Panc1 (cell line): ENCODE measurements around the gene MIA2. TPM values are rescaled to one million over a fixed set of nuclear protein-coding genes. Genes with fewer than 3 reads are reported as not detected.

Source experiments
- ATAC-seq: fragments of 200-7000 bp; cut with Tn5 transposase; 2 replicates; pipeline ENCODE4 v1.9.1; 2020; ENCODE audit warnings: mild to moderate bottlenecking, moderate library complexity
- BruUV-seq: library from RNA; stranded (reverse); fragments of 400-500 nt; replicated peaks from 2 replicates; lab custom pipeline; 2021; lab: Mats Ljungman, UMichigan
- CTCF ChIA-PET: fragments of 300-600 bp; sonication (Branson Sonifier 250); formaldehyde crosslinking; loops from one replicate; lab custom pipeline; 2022; ENCODE audit warnings: antibody characterized with exemption; lab: Charles Lee
- POLR2A ChIA-PET: fragments of 300-600 bp; sonication (Branson Sonifier 250); formaldehyde crosslinking; loops from one replicate; lab custom pipeline; 2022; ENCODE audit warnings: antibody characterized with exemption; lab: Charles Lee
- DNase-seq: peaks from one replicate; pipeline ENCODE4 v3.0.0-alpha.2; 2010; ENCODE audit warnings: low read depth, low spot score
- H3K27ac ChIP-seq: 2 replicates; pipeline ENCODE4 v1.5.1; 2011; ENCODE audit warnings: mild to moderate bottlenecking, low read length, inconsistent platforms
- H3K27me3 ChIP-seq: fragments of 200-500 bp; sonication (Bioruptor generic); 2 replicates; pipeline ENCODE4 v1.6.0; 2014; ENCODE audit warnings: low read length, inconsistent platforms; ENCODE audit not compliant: control insufficient read depth, insufficient read depth
- H3K36me3 ChIP-seq: fragments of 200-500 bp; sonication (Bioruptor generic); 2 replicates; pipeline ENCODE4 v1.5.1; 2014; ENCODE audit warnings: inconsistent platforms, mild to moderate bottlenecking, low read length, moderate library complexity; ENCODE audit not compliant: control insufficient read depth, insufficient read depth
- H3K4me1 ChIP-seq: 2 replicates; pipeline ENCODE4 v1.5.1; 2011; ENCODE audit warnings: inconsistent platforms, mild to moderate bottlenecking, low read length, moderate library complexity; ENCODE audit not compliant: control insufficient read depth, insufficient read depth
- H3K4me3 ChIP-seq, 2 experiments: 2 replicates each; pipeline ENCODE4 v1.5.1; 2011 to 2012; ENCODE audit warnings: low read depth in 2 of 2, low read length in 2 of 2, mild to moderate bottlenecking in 2 of 2, inconsistent platforms in 1 of 2, moderate library complexity in 1 of 2
- H3K9me3 ChIP-seq: fragments of 200-500 bp; sonication (Bioruptor generic); 2 replicates; pipeline ENCODE4 v1.5.1; 2014; ENCODE audit warnings: low read depth, mild to moderate bottlenecking, inconsistent platforms, low read length, moderate library complexity; ENCODE audit not compliant: control insufficient read depth, insufficient read depth
- POLR2AphosphoS5 ChIP-seq: IDR thresholded peaks from 2 replicates; pipeline ENCODE4 v1.6.1; 2012; ENCODE audit warnings: mild to moderate bottlenecking, low read depth, low read length, moderate library complexity
- SIN3A ChIP-seq: IDR thresholded peaks from 2 replicates; pipeline ENCODE4 v1.6.1; 2012; ENCODE audit warnings: low read depth, mild to moderate bottlenecking, low read length, moderate library complexity, borderline replicate concordance; ENCODE audit not compliant: insufficient read depth
- TCF7L2 ChIP-seq: IDR thresholded peaks from 2 replicates; pipeline ENCODE4 v1.6.1; 2011; ENCODE audit warnings: mild to moderate bottlenecking, low read depth, low read length, inconsistent platforms
- in situ Hi-C: cut with HindIII; loops from 2 replicates; pipeline ENCODE4 v1.10.0; 2016; ENCODE audit warnings: low sequenced_read_pairs, low pct_unique_long_range_greater_than_20kb
- intact Hi-C: fragments of 100-400 bp; cut with micrococcal nuclease; formaldehyde crosslinking; loops from one replicate; pipeline ENCODE4 v1.10.0; 2022; ENCODE audit not compliant: unreplicated experiment
- total RNA-seq: library from RNA; stranded (reverse); gene quantifications from one replicate; pipeline ENCODE4 v1.2.1, GENCODE V29; 2021; ENCODE audit not compliant: unreplicated experiment
- TF ChIP-seq, protein P1 (sequence below): fragments of 450-650 bp; IDR thresholded peaks from 2 replicates; pipeline ENCODE4 v1.5.1; 2017; ENCODE audit warnings: mild to moderate bottlenecking
- TF ChIP-seq, protein P2 (sequence below), 2 experiments: IDR thresholded peaks; 2 replicates each; pipeline ENCODE4 v1.6.1; 2011 to 2012; ENCODE audit warnings: low read depth in 2 of 2, control low read depth in 1 of 2, low read length in 1 of 2, mild to moderate bottlenecking in 1 of 2, moderate library complexity in 1 of 2; ENCODE audit not compliant: insufficient read depth in 1 of 2

The MIA2 gene
- total RNA-seq, 1 experiment from 2014 or later: 19.2 TPM

DNA sequence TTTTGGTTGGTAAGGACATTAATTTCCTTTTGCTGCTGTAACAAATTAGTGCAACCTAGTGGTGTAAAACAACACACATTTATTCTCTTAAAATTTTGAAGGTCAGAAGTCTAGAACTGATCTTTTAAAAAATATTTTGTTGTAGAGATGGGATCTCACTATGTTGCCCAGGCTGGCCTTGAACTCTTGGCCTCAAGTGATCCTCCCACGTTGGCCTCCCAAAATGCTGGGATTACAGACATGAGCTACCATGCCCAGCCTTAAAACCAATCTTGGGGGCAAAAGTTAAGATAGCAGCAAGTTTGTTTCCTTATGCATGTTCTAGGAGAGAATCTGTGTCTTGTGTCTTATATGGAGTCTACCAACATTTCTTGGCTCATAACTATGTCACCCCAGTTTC, 55.8 kb downstream of the MIA2 start:
- no TSS peak for BruUV-seq

GRCh38 chr14:39291701-39292100, 58.0 kb downstream of the MIA2 start:
- DNase-seq (no peak), ATAC-seq (no peak)
- ChIA-PET CTCF (no interaction called here), POLR2A (interaction anchor here (0.6 kb wide), 1 partner anchor 23 kb away, joined by 5 read pairs; no protein-coding TSS in a partner anchor)
- in situ Hi-C loops (no loop called here), intact Hi-C loops (no loop called here)
- Histone ChIP-seq H3K9me3 (no peaks in the 10 kb centered on the region), H3K36me3 (peaks cover 9% of the 10 kb centered on the region), H3K4me1 (no peaks in the 10 kb centered on the region), H3K27ac (no peak overlapping the region), H3K27me3 (no peaks in the 10 kb centered on the region), H3K4me3 (no peak overlapping the region)
- TF ChIP-seq, protein P1, sequence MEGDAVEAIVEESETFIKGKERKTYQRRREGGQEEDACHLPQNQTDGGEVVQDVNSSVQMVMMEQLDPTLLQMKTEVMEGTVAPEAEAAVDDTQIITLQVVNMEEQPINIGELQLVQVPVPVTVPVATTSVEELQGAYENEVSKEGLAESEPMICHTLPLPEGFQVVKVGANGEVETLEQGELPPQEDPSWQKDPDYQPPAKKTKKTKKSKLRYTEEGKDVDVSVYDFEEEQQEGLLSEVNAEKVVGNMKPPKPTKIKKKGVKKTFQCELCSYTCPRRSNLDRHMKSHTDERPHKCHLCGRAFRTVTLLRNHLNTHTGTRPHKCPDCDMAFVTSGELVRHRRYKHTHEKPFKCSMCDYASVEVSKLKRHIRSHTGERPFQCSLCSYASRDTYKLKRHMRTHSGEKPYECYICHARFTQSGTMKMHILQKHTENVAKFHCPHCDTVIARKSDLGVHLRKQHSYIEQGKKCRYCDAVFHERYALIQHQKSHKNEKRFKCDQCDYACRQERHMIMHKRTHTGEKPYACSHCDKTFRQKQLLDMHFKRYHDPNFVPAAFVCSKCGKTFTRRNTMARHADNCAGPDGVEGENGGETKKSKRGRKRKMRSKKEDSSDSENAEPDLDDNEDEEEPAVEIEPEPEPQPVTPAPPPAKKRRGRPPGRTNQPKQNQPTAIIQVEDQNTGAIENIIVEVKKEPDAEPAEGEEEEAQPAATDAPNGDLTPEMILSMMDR: no peak
- TF ChIP-seq SIN3A (no peak), TCF7L2 (no peak), POLR2AphosphoS5 (no peak)
- TF ChIP-seq, protein P2, sequence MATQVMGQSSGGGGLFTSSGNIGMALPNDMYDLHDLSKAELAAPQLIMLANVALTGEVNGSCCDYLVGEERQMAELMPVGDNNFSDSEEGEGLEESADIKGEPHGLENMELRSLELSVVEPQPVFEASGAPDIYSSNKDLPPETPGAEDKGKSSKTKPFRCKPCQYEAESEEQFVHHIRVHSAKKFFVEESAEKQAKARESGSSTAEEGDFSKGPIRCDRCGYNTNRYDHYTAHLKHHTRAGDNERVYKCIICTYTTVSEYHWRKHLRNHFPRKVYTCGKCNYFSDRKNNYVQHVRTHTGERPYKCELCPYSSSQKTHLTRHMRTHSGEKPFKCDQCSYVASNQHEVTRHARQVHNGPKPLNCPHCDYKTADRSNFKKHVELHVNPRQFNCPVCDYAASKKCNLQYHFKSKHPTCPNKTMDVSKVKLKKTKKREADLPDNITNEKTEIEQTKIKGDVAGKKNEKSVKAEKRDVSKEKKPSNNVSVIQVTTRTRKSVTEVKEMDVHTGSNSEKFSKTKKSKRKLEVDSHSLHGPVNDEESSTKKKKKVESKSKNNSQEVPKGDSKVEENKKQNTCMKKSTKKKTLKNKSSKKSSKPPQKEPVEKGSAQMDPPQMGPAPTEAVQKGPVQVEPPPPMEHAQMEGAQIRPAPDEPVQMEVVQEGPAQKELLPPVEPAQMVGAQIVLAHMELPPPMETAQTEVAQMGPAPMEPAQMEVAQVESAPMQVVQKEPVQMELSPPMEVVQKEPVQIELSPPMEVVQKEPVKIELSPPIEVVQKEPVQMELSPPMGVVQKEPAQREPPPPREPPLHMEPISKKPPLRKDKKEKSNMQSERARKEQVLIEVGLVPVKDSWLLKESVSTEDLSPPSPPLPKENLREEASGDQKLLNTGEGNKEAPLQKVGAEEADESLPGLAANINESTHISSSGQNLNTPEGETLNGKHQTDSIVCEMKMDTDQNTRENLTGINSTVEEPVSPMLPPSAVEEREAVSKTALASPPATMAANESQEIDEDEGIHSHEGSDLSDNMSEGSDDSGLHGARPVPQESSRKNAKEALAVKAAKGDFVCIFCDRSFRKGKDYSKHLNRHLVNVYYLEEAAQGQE (IDR thresholded peaks at IDR 0.05; ENCODE audit: insufficient read depth in 1 of 2, low read depth in 2 of 2, low read length in 1 of 2): no peak
- BruUV-seq: no TSS peak

More for the DNA sequence above, 55.8 kb downstream of the MIA2 start:
- peaks cover 9% of the 10 kb centered on the region for H3K36me3 ChIP-seq
- ATAC-seq (no peak), DNase-seq (no peak)
- H3K4me3 ChIP-seq: no peak overlapping the region
- no peaks in the 10 kb centered on the region for H3K9me3 ChIP-seq
- intact Hi-C loops (no loop called here), in situ Hi-C loops (no loop called here)
- no peaks in the 10 kb centered on the region for H3K4me1 ChIP-seq
- H3K27me3 ChIP-seq: no peaks in the 10 kb centered on the region
- ChIA-PET POLR2A (no interaction called here), CTCF (no interaction called here)
- TF ChIP-seq, protein P2 (IDR thresholded peaks at IDR 0.05; ENCODE audit: insufficient read depth in 1 of 2, low read depth in 2 of 2, low read length in 1 of 2): no peak
- TF ChIP-seq, protein P1: no peak
- no peak for TF ChIP-seq POLR2AphosphoS5
- TF ChIP-seq SIN3A: no peak
- no peak for TF ChIP-seq TCF7L2
- H3K27ac ChIP-seq: no peak overlapping the region
